PC-3 (cell line): ENCODE results near the gene SLC15A3.

Experiments
- EZH2 ChIP-seq: fragments of 300-600 bp; sonication (generic); IDR thresholded peaks from one replicate; pipeline ENCODE4 v1.6.1; 2017; ENCODE audit warnings: antibody characterized with exemption, mild to moderate bottlenecking, low read length; ENCODE audit not compliant: unreplicated experiment
- TF ChIP-seq, protein P1 (sequence below): fragments of 300-600 bp; sonication (generic); conservative IDR thresholded peaks from 2 replicates; pipeline ENCODE4 v1.5.1; 2017; ENCODE audit warnings: antibody characterized with exemption, low read depth, mild to moderate bottlenecking, low read length

DNA sequence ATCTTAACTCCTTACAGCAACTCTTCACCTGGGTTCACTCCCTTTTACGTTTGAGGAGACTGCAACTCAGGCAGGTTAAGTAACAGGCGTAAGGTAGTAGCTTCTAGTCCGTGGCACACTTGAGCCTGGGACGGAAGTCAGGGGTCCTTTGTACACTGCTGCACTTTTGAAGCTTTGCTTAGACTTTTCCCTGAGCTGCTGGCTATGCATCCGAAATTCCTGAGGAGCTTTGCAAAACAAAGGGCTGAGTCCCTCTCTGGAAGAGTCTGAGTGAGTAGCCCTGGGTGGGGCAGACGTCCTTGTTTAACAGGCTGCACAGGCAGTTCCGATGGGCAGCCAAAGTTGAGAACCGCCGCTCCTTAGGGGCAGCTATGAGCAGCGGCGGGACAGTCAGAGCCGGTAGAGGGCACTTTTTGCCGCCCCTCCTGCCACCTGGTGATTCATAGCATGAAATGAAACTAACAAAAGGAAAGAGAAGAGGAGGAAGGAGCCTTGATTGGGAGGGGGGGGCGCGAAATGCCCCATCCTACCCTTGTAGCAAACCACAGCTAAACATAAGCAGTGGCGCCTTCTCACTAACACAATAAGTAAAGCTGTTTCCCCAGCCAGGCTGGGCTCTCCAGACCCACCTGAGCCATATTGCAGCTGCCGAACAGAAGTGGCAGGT, 36.6 kb downstream of the SLC15A3 start:
- TF ChIP-seq, protein P1, sequence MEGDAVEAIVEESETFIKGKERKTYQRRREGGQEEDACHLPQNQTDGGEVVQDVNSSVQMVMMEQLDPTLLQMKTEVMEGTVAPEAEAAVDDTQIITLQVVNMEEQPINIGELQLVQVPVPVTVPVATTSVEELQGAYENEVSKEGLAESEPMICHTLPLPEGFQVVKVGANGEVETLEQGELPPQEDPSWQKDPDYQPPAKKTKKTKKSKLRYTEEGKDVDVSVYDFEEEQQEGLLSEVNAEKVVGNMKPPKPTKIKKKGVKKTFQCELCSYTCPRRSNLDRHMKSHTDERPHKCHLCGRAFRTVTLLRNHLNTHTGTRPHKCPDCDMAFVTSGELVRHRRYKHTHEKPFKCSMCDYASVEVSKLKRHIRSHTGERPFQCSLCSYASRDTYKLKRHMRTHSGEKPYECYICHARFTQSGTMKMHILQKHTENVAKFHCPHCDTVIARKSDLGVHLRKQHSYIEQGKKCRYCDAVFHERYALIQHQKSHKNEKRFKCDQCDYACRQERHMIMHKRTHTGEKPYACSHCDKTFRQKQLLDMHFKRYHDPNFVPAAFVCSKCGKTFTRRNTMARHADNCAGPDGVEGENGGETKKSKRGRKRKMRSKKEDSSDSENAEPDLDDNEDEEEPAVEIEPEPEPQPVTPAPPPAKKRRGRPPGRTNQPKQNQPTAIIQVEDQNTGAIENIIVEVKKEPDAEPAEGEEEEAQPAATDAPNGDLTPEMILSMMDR = peak; percentile 77
- TF ChIP-seq EZH2 = no peak
